Glutamatergic neuron (in vitro differentiated cells): ENCODE data around the gene NCAM1. TPM values are rescaled to one million over a fixed set of nuclear protein-coding genes. Genes with fewer than 3 reads are reported as not detected.
A peak's percentile ranks its signal among the peaks of the same experiment; 100 is the strongest.

ENCODE experiments used
- DNase-seq: peaks from one replicate; pipeline ENCODE4 v3.0.0; 2022
- H3K27ac Mint-ChIP-seq: one replicate; pipeline ENCODE4 v1.8.0; 2020; ENCODE audit warnings: mild to moderate bottlenecking, mixed read lengths, inconsistent platforms; ENCODE audit not compliant: unreplicated experiment
- H3K27me3 Mint-ChIP-seq: one replicate; pipeline ENCODE4 v1.8.0; 2020; ENCODE audit warnings: mild to moderate bottlenecking, moderate library complexity, mixed read lengths, inconsistent platforms; ENCODE audit not compliant: unreplicated experiment
- H3K36me3 Mint-ChIP-seq: one replicate; pipeline ENCODE4 v1.8.0; 2020; ENCODE audit warnings: mild to moderate bottlenecking, mixed read lengths, inconsistent platforms; ENCODE audit not compliant: unreplicated experiment
- H3K4me1 Mint-ChIP-seq: one replicate; pipeline ENCODE4 v1.8.0; 2020; ENCODE audit warnings: mild to moderate bottlenecking, low read depth, mixed read lengths, inconsistent platforms; ENCODE audit not compliant: unreplicated experiment
- H3K4me3 Mint-ChIP-seq: one replicate; pipeline ENCODE4 v1.8.0; 2020; ENCODE audit warnings: mild to moderate bottlenecking, mixed read lengths, inconsistent platforms; ENCODE audit not compliant: unreplicated experiment
- H3K9me3 Mint-ChIP-seq: one replicate; pipeline ENCODE4 v1.8.0; 2020; ENCODE audit warnings: mild to moderate bottlenecking, moderate library complexity, mixed read lengths, inconsistent platforms; ENCODE audit not compliant: unreplicated experiment
- total RNA-seq: library from RNA; stranded (reverse); fragmentation: NEBNext Ultra II Directional; extraction: Animal tissue kit (Norgen Biotek cat#: 25700); gene quantifications from one replicate; pipeline ENCODE4 v1.2.1, GENCODE V29; 2021; ENCODE audit not compliant: unreplicated experiment
- TF ChIP-seq, protein P1 (sequence below): fragments of 200-600 bp; sonication (generic); IDR thresholded peaks from one replicate; pipeline ENCODE4 v1.5.0; 2021; ENCODE audit not compliant: partially characterized antibody, unreplicated experiment

The NCAM1 gene
- total RNA-seq, 1 donor from 2014 or later, result 819 TPM

DNA sequence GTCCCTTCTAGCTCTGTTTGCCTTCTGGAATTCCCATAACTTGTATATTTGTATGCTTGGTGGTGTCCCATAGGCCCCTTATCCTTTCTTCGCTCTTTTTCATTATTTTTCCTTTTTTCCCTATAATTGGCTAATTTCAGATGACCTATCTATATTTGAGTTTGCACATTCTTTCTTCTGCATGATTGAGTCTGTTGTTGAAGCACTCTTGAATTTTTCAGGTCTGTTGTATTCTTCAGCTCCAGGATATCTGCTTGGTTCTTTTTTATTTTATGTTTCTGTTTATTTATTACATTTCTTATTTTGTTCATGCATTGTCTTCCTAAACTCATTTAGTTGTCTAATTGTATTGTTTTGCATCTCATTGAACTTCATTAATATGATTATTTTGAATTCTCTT lies 28.0 kb downstream of the NCAM1 start:
- Mint-ChIP-seq H3K36me3 (peaks cover 52% of the 10 kb centered on the region), H3K9me3 (peaks cover 8% of the 10 kb centered on the region), H3K27me3 (no peaks in the 10 kb centered on the region), H3K27ac (no peak overlapping the region), H3K4me1 (peaks cover 4% of the 10 kb centered on the region), H3K4me3 (no peak overlapping the region)
- DNase-seq, result no peak
- TF ChIP-seq, protein P1, sequence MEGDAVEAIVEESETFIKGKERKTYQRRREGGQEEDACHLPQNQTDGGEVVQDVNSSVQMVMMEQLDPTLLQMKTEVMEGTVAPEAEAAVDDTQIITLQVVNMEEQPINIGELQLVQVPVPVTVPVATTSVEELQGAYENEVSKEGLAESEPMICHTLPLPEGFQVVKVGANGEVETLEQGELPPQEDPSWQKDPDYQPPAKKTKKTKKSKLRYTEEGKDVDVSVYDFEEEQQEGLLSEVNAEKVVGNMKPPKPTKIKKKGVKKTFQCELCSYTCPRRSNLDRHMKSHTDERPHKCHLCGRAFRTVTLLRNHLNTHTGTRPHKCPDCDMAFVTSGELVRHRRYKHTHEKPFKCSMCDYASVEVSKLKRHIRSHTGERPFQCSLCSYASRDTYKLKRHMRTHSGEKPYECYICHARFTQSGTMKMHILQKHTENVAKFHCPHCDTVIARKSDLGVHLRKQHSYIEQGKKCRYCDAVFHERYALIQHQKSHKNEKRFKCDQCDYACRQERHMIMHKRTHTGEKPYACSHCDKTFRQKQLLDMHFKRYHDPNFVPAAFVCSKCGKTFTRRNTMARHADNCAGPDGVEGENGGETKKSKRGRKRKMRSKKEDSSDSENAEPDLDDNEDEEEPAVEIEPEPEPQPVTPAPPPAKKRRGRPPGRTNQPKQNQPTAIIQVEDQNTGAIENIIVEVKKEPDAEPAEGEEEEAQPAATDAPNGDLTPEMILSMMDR, result no peak

DNA sequence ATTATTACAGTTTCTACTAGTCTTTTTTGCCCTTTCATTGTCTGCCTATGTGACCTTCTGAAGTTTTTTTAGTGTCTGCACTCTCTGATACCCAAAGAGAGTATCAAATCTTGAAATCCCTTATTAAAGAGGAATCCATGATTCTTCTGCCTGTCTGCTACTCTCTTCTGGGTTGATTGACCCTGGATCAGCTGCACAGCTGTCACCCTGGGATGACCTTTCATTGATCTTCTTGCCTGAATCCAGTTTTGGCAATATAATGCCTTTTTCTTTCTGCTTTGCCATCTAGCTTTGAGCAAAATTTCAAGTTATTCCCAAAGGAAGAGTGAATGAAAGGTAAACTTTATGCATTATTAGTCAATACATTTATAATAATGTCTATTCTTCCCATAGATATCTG lies 32.6 kb downstream of the NCAM1 start:
- TF ChIP-seq, protein P1, result no peak
- Mint-ChIP-seq H3K27me3 (no peaks in the 10 kb centered on the region), H3K4me3 (no peak overlapping the region), H3K4me1 (peaks cover 40% of the 10 kb centered on the region), H3K36me3 (peaks cover 19% of the 10 kb centered on the region), H3K9me3 (peaks cover 10% of the 10 kb centered on the region), H3K27ac (peak overlapping the region; percentile 45)
- DNase-seq, result peak; percentile 27

DNA sequence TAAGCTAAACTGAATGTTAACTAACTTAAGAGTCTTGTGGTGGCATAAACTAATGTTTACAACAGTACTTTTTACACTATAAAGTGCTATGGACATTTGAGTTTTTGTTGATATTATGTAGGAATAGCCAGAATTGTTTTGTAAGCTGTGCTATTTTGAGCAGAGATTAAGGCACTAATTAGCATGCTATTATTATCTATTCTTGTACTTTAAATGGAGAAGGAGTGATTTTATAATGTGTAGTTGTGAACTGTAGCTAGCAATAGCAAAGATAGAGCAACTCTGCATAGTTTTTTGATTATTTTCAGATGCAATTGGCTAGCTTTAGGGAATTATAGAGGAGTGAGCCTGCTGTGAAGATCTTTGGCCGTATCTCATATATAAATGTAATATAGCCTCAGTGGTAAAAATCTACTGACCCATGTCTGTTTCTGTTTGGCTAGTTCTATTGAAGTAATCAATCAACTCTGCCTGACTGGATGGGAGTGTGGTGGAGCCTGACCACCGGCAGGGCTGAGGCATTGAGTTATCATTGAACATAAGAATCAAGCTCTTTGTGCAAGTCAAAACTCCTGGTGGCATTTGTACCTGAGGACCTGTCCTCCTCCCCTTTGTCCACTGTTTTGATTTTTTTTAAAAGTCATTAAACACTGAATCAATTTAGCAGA lies 34.3 kb downstream of the NCAM1 start:
- Mint-ChIP-seq H3K36me3 (peaks cover 6% of the 10 kb centered on the region), H3K9me3 (peaks cover 8% of the 10 kb centered on the region), H3K27ac (no peak overlapping the region), H3K4me1 (peaks cover 55% of the 10 kb centered on the region), H3K4me3 (no peak overlapping the region), H3K27me3 (no peaks in the 10 kb centered on the region)
- TF ChIP-seq, protein P1, result no peak
- no peak for DNase-seq

DNA sequence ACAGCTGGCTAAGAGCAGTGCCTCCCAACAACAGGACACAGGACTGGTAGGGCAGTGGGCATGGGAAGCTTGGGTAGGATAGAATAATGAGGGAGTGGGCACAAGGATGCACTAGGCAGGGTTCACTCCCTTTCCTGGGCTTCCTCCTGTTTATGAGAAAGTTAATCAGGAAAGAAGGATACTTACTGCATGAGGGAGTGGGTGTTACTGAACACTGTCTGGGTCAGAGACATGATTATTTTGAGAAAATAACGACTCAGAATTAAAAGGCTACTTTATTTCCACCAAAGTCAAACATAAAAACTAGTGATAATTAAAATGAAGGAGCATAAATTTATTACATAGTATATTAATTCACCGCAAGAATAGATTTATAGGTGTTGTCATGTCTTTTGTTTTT lies 35.8 kb downstream of the NCAM1 start:
- Mint-ChIP-seq H3K27me3 (no peaks in the 10 kb centered on the region), H3K4me3 (peak overlapping the region; percentile 19), H3K9me3 (peaks cover 8% of the 10 kb centered on the region), H3K36me3 (peaks cover 6% of the 10 kb centered on the region), H3K27ac (no peak overlapping the region), H3K4me1 (peaks cover 64% of the 10 kb centered on the region)
- TF ChIP-seq, protein P1, result no peak
- DNase-seq, result no peak

DNA sequence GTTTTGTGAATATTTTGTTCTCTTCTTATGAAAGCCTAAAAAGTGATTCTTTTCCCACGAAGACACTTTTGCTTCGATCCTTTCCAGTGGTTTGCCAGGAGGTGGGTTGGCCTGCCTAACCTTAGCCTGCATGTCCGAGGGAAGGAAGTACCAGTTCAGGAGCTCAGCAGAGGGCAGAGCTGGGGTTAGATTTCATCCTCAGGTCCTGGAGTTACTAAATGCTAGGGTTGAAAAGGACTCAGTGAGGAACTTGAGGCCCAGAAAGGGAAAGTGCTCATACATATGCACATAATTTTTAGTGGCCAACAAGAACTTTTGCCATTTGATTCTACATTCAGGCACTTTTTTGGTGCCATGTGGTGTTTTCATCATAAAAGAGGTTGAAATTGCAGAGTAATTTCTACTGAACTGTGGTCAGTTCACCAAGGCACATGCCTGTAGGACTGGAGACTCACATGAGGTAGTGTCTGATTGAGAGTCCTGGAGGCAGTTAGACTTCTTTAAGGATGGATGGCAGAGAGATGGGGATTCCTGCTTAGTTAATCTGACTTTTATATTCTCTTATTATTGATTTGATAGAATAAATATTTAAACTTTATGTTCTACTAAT lies 36.7 kb downstream of the NCAM1 start:
- peaks cover 3% of the 10 kb centered on the region for H3K36me3 Mint-ChIP-seq
- peaks cover 8% of the 10 kb centered on the region for H3K9me3 Mint-ChIP-seq
- H3K4me3 Mint-ChIP-seq, result peak overlapping the region; percentile 11
- TF ChIP-seq, protein P1, result no peak
- no peak overlapping the region for H3K27ac Mint-ChIP-seq
- DNase-seq, result no peak
- no peaks in the 10 kb centered on the region for H3K27me3 Mint-ChIP-seq
- peaks cover 71% of the 10 kb centered on the region for H3K4me1 Mint-ChIP-seq
